Activated CD4-positive, alpha-beta T cell treated with anti-CD3 and anti-CD28 coated beads, Interleukin-2, Interleukin-4, amounts not matched to agents 100 ng/mL and 50 ng/mL, durations not matched to agents 16 hours and 8 hours (primary cell): Measurements from ENCODE around the gene BTBD9.

Experiments
- DNase-seq: peaks from one replicate; pipeline ENCODE4 v3.0.0-alpha.2; 2020; ENCODE audit warnings: low spot score

Gene BTBD9

DNA sequence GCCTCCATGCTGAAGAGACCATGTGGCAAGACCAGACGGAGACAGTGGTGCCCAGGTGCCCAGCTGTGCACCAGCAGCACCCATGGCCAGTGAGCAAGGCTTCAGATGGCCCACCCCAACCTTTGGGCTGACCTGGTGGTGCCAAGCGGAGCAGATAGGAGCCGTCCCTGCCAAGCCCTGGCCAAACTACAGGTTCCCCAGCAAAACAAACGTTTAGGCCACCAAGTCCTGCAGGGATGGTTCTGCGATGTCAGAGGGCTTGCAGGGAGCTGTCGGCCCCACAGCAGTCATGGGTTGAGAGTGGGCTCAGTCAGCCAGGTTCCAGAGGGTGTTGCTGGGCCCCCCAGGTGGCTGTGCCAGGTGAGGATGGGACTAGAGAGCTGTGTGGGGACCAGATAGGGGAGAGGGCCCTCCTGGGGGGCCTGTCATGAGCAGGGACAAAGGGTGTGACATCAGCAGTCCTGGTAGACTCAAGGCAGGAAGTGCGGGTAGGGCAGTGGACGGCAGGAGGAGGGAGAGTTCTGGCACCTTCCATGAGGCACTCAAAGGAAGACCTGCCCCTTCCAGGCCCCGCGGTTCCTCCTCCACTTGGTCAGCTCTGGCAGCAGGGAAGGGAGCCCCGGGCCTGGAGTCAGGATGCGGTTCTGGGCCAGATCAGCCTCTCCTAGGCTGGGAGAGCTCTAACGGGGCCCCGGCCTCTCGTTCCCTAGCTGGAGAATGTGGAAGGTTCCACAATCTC is 477.8 kb downstream of the BTBD9 start:
- no peak for DNase-seq

DNA sequence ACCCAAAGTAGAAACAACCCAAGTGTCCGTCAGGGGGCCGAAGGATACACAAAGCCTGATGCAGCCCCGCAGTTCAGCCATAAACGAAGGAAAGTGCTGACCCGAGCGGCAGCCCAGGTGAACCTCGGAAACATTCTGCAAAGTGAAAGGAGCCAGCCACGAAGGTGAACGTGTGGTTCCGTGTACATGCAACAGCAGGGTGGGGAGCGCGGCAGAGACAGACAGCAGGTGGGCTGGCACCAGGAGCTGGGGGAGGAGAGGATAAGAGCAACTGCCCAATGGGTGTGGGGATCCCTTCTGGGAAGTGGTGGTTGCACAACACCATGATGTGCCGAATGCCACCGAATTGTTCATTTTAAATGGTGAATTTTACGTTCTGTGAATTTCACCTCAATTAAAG is 478.4 kb downstream of the BTBD9 start:
- no peak for DNase-seq

DNA sequence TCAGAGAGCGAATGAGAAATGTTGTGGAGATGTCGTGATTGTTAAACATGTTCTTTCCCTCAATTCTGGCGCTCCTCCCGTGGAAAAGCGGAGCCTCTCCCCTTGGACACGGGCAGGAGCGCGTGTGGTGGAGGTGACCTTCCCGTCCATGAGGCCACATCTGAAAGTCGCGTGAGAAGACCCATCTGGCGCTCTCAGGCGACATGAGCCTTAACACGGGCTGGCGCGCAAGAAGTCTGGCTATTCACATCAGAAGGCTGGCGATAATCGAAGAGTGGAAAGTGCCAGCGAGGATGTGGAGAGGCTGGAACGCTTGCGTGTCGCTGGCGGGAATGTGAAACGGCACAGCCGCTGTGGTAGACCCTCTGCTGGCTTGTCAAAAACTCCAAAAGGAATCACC is 478.9 kb downstream of the BTBD9 start:
- no peak for DNase-seq

DNA sequence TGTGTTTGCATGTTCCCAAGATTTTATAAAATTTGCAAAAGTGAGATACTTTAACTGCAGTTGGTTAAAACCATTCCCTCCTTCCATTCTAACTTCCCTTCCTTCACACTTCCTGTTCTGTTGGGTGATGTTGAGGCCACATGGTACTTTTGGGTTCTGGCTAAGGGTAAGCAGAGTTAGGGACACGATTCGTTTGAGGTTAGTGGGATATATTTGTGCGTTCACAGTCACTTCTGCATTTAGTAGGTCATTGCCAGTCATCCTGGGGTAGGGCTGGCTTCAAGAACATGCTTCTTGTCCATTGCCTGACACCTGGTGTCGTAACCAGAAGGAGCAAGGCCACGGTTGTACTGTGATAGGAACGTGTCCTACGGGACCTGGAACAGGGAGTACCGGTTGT is 480.1 kb downstream of the BTBD9 start:
- DNase-seq, result no peak

DNA sequence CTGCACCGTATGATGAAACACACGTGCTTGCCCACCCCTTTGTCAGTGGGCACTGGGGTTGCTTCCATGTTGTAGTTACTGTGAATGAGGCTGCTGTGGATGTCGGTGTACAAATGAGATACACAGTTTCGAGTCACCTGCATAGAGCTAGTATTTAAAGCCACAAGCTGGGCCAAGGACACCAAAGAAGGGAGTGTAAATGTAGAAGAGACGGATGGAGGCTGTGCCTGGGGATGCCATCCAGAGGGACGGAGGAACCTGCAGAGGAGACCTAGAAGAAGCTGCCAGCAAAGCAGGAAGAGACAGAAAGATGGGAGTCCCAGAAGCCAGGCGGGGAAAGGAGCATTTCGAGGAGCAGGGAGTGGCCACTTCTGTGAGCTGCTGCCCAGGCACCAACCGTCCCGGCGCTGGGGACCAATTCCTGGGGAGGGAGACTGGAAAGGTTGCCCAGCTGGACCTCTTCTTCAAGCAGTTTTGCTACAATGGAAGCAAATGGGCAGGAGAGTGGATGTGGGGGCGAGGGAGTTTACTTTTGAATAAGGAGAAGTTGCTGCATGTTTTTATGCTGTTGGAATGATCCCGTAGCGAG is 480.9 kb downstream of the BTBD9 start:
- DNase-seq, result no peak

DNA sequence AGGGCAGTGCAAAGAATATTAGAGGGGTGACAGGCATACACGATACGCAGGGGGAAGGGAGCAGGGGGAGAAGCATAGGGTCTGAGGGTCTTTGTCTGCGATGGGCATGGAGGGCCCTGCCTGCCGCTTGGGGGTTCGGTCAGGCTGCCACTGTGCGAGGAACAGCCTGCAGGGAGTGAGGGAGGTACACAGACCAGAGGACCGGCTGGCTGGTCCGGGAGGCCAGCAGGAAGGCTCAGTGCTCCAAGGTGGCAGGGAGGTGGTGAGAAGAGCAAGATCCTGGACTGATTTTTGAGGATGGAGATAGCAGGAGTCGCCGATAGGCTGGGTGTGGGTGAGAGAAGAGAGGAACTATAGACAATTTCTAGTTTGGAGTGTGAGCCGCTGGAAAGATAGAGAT is 481.8 kb downstream of the BTBD9 start:
- DNase-seq, result no peak

DNA sequence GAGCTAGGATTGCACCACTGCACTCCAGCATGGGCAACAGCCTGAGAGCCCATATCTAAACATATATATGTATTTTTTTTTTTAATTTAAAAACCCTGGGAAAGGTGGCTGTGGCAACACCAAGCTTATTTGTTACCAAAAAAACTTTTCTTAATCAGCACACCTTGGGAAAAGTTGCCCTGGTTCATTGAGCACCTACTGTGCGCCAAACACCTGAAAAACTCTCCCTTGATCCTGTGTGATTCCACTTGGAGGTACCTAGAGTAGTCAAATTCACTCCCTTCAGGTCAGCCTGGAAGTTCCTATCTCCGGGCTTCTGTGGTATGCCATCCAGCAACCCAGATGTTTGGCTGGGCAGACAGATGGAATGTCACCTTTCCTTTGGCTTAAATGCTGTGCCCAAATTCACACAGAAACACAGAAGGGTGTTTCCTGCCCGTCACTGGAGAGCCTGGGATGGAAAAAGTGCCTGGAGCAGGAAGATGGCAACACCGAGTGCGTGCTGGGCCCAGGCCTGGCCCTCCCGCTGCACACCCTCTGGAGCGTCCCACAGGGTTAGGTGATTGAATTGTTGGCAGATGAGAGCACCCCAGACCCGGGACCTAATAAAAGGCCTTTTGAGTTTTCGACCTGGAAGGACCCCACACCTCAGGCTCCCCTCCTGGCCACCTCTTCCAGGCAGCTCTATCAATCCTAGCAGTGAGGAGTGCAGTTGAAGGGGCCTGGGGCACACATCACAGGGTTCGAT is 482.7 kb downstream of the BTBD9 start:
- DNase-seq, result no peak

DNA sequence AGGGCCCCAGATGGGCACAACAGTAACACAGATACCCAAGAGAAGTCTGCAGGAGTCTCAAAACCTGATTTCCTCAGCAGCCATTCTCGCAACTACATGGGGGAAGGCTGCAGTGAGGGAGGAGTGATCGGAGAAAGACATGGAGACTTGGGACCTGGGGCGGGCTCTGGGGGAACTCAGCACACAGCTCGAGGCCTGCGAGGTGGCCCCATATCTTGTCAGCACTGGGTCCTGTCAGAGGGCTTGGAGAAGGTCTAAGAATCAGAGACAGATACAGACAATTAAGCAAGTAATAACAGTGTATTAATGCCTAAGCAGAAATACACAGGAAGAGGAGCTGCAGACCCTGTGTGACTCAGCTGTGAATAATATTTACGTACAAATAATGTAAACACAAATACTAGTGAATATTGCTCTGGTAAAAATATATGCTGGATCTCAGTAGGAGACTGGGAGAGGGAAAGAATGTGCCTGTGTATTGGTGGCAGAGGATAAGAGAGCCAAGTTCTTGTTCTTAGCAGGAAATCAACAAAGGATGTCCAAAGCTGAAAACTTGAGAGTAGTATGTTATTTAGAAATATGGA is 484.0 kb downstream of the BTBD9 start:
- no peak for DNase-seq

DNA sequence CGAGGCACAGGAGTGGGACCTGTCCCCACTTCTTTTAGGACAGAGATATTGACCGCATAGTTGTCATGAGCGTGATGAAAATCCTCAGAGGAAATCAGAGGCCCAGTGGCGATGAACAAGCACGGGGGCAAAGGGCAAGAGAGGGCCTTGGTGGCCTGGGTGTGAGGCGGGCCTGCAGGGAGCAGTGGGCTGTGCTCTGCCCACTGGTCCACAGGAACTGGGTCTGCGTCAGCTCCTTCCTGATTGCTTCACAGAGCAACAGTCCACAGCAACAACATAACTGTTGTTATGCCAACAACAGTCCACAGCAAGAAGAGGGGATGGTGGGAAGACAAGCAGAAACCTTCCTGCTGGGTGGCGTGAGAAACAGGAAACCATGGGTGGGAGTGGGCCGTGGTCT is 484.6 kb downstream of the BTBD9 start:
- DNase-seq, result no peak

DNA sequence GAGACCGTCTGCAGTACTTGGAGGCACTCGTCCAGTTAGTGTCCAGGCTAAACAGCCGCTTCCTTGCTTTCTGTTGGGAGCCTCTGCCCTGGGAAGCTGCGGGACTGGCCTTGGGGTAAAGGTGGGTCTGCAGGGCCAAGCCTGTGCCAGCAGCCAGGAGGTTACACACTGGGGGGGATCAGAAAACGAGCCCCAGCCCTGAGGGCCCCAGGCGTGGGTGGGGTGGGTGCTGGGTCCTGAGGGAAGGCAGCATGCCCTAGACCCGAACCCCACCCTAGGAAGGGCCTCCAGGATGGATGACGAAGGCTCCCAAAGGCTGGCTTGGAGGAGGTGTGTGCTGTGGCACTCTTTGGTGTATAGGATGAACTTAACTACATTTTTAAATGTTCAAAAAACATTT is 485.0 kb downstream of the BTBD9 start:
- DNase-seq, result no peak

DNA sequence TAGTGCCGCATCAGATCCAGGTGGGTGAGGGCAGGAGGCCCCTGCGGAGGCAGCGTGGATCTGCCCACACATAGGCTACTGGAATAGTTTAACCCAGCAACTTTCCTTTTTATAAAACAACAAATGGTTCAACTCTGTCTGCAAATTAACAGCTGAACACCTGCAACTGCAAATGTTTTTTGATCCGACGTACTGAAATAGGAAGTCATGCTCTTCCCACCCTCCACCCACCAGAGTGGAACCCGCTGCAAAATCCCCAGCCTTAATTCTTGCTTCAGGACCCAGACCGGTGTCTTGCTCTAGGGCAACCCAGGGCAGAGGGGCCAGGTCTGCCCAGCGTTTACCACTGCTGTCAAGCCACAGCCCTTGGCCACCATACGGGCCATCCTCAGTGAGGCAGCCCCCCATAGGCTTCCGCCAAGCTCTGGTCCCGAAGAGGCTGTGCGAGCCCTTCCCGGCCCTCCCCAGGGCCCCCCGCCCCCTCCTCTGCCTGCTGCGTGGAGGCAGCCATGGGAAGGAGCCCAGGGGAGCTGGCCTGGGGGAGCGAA is 485.9 kb downstream of the BTBD9 start:
- DNase-seq, result no peak

DNA sequence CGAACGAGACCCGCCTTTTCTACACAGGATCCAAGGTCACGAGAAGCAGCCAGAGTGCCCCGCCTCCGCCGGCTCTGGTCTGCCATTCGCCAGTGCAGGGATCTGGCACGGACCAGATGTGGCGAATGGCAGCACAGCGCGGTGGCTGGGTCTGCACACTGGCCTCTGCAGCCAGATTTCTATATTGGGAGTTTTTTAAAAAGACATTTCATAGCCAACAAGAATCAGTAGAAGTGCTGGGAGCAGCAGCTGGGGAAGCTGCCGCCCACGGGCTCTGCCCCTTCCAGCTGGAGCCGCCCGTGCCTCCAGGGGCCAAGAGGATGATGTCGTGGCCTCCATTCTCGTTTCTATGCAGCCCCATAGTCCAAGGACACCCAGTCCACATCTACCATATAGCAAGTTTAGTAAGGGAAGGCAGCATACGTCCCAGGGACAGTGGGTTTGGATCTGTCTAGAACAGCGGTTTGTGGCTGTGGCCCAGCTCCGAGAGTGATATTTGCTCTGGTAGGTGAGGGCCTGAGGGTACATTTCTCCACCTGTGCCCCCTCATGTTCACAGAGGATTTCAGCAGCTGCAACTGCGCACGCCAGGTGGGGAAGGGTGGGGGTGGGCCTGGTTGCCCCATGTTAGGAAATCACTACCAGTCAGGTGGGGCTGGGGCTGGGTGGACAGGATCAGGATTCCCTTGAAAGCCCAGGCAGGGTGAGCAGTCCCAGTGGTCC is 486.5 kb downstream of the BTBD9 start:
- DNase-seq, result no peak

DNA sequence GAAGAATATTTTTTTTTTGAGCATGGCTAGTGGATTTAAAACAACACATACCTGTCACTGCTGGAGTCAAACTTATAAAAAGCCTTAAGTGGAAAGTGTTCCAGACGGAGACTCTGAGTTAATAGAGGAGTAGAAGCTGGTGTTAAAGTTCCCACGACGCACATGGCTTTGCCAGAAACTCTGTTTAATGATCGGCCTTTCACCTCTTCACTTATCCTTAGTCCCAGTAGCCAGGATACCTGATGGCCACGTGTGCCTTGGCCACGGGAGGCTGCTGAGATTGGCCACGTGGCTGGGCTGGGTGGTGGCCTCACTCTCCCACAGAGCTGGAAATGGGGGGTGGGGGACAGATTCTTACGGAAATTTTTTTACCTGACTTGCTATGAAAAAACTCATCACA is 487.1 kb downstream of the BTBD9 start:
- DNase-seq, result no peak

DNA sequence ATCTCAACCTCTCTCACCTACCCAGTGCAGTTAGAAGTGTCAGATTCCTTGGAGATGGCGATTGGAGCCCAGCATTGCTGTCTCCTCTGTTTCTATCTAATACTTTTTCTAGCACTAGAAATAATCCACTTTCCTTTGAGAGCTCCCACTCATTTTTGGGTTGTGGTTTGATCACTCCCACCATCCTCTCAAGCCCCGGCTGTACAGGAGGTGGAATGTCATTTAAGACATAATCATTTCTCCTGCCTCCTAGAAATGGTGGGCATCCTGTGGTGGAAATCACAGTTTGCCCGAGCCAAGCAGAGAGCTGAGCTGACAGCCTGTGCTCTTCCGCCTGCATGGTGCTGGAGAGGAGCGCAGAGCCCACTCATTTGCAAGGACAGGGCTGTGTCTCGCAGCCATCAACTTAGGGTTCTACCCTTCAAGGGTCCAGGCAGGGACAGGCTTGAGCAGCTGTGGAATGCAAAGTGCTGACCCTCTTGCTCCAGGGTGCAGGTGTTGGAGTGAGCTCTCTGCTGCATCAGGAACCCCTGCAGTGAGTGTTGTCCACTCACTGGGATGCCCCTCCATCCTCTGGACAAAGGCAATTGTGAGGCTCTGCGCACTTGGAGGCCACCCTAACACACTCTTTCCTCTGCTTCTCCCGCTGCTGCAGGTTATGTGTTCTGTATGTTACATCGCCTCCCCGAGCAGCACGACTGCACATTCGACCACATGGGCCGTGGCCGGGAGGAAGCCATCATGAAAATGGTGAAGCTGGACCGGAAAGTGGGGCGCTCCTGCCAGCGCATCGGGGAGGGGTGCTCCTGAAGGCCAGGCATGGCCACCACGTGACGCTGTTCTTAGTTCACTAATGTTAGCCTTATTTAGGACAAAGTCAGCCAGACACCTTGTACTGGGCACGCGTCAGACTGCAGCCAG is 487.9 kb downstream of the BTBD9 start:
- no peak for DNase-seq

DNA sequence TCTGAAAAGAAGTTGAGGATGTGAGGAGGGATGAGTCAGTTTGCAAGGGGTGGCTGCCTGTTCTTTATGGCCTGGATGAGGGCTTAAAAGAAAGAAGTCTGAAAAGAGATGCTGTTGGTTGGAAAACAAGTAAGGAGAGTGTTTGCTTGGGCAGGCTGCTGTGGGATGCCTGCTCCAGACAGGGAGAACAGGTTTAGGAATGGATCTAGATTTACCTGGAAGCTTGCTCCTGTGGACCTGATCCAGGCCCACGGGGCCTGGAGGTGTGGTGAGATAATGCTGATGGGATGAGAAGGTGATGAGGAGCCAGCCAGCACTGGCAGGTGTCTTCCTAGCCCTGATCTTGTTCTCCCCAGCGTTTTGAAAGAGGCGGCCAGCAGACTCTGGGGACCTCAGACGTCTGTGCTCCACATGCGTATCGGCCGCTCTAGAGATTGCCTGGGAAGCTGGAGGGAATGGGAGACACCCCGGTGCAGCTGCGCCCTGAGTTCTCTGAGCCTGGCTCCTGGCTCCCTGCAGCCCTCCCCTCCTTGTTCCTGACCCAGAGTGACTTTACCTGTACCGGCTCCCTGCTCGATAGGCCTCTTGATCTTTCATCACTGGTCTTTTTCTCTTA is 488.9 kb downstream of the BTBD9 start:
- no peak for DNase-seq

DNA sequence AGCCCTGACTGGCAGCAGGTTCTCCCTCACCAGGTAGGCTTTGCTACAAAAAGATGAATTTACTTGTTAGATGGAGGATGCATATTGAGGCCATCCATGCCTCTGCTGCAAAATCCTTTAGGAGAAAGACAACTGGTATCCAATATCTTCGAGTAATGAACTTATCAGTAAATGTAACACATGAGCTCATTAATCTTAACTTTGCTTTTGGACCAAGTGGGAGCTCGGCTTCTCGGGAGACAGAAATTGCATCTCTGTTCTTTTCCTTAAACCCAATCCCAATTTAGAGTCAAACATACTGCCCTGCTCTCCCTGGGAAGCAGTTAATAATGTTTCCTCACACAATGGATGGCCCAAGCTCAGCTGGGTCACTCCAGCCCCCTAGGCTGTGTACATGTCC is 489.7 kb downstream of the BTBD9 start:
- DNase-seq, result no peak

DNA sequence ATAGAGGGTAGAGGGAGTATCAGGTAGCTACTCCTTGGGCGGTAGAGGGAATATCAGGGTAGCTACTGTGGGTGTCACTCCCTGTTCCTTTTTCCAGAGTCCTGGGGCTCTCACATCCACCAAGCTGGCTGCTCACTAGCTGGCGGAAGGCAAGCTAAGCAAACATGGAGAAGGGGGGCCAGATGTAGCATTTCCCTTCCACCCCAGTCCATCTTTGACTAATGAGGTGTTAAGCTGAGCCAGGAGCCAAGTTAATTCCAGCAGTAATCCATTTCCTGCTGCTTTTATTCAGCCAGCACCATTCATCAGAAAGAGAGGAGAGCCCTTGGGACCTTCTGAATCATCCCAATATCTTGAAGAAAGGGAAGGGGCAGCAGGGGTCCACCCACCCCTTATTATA is 490.2 kb downstream of the BTBD9 start:
- no peak for DNase-seq

DNA sequence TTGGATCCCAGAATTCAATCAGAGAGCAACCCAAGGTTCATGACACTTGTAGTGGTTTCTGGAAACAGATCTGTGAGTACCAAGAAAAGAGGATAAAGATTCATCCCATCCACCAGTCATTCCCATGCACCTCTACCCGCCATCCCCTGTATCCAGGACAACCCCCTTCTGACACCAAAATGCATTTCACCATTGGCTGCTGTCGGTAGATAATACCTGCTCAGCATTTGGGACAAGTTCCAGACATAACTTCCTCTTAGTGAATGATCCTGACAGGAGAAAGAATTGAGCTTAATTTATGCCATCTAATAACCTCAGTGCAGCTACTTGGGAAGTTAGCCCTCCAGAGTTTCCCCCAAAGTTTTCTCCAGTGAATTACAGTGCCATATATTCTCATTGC is 491.1 kb downstream of the BTBD9 start:
- no peak for DNase-seq

DNA sequence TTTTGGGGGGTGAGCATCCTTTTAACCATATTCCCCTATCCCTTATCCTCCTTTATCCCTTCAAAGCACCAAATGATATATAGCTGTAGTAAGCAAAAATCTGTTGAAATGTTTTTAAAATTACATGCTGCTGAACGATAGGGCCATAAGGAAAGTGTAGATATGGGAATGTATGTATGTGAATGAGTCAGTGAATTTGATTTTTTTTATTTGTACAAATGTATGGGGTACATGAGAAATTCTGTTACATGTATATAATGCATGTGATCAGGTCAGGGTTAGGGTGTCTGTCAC is 493.0 kb downstream of the BTBD9 start:
- DNase-seq, result no peak

DNA sequence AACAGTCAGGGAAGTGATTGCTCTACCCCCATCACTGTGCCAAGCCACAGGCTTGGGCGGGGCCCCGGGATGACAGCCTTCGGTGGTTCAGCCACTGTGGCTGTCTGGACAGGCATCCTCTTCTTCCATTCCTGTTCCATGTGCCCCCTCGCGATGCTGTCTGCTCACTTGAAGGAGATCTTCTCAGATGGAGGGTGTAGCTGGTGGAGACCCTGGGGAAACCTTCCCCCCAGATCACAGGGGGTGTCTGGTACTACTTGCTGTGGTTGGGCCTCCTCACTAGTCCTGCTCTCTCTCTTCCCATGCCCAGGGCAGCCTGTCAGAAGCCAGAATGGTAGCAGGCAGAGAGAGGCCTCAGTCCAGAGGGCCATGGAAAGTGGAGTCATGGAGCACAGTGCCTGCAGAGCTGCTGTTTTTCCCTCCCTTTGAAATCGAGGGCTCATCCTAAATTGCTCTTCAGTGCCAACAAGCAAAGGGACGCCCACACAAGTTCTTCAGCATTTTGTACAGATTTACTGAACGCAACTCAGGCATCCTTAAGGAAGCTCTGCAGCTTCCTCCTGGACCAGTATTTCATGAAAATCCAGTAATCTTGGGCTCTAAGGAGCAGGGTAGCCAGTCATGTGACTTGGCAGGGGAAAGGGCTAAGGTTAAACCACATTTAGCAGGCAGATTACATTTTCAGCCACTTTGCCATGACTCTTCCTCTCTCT is 493.6 kb downstream of the BTBD9 start:
- no peak for DNase-seq
